ENCODE results near the gene FAM210B.

- TF ChIP-seq CTCF (IDR thresholded peaks at IDR 0.05) (no peak), POLR2AphosphoS5 (IDR thresholded peaks at IDR 0.05) (no peak), POLR2A (IDR thresholded peaks at IDR 0.05) (no peak)
Measured at GRCh38 chr20:56406910-56407309, 48.1 kb downstream of the FAM210B start.
